ENCODE data around the gene JUND.

The JUND gene

DNA sequence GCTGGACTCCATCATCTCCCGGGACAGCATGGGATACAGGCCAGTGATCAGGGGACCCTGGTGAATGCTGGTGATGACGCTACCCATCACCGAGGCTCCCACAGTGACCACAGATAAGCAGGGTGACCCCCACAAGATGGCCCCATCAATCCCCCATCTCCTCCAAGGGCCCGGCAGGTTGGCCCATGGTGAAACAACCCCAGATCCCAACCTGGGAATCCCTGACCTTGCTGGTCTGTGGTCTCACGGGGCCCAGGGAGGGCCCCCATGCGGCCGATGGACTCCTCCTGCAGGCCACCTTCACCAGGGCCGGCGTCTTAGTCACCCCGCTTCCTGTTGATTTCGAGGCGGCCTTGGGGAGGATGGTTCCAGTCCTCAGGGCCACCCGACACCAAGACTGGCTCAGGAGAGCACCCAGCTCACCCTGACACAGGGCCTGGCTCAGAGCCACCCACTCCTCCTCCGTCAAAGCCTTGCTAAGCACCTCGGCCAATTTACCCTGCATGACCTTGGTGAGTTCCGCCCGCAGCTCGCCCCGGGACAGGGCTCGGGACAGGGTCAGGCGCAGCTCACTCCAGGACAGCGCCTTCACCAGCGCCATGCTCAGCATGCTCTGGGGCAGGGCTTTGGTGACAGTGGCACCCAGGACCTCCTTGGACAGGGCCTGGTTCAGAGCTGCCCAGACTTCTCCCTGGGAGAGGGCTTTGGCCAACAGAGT, 17.1 kb downstream of the JUND start:
- Histone ChIP-seq H2AFZ (ENCODE audit: low read depth, low read length, severe bottlenecking) (no peak overlapping the region), H3F3A (ENCODE audit: insufficient read depth) (no peaks in the 10 kb centered on the region), H3K27me3 (ENCODE audit: low read length) (no peaks in the 10 kb centered on the region), H3K36me3 (ENCODE audit: low read length) (no peaks in the 10 kb centered on the region), H3K9ac (ENCODE audit: low read length) (no peak overlapping the region), H3K27ac (ENCODE audit: low read depth, low read length) (no peak overlapping the region), H3K79me2 (ENCODE audit: insufficient read depth, low read length) (no peaks in the 10 kb centered on the region), H4K20me1 (ENCODE audit: low read depth, low read length) (no peaks in the 10 kb centered on the region), H3K4me2 (ENCODE audit: low read depth, low read length, poor library complexity, severe bottlenecking) (no peak overlapping the region), H3K4me3 (ENCODE audit: insufficient read depth, low read length, poor library complexity, severe bottlenecking) (no peak overlapping the region), H3K9me3 (ENCODE audit: insufficient read depth, low read length) (no peaks in the 10 kb centered on the region), H3K9me2 (replicated peaks; ENCODE audit: insufficient read depth, low read length) (no peaks in the 10 kb centered on the region)
- TF ChIP-seq, protein P1, sequence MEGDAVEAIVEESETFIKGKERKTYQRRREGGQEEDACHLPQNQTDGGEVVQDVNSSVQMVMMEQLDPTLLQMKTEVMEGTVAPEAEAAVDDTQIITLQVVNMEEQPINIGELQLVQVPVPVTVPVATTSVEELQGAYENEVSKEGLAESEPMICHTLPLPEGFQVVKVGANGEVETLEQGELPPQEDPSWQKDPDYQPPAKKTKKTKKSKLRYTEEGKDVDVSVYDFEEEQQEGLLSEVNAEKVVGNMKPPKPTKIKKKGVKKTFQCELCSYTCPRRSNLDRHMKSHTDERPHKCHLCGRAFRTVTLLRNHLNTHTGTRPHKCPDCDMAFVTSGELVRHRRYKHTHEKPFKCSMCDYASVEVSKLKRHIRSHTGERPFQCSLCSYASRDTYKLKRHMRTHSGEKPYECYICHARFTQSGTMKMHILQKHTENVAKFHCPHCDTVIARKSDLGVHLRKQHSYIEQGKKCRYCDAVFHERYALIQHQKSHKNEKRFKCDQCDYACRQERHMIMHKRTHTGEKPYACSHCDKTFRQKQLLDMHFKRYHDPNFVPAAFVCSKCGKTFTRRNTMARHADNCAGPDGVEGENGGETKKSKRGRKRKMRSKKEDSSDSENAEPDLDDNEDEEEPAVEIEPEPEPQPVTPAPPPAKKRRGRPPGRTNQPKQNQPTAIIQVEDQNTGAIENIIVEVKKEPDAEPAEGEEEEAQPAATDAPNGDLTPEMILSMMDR (IDR thresholded peaks at IDR 0.05; ENCODE audit: insufficient read depth, low read length, poor library complexity, severe bottlenecking): no peak
- no peak for TF ChIP-seq EZH2phosphoT487 (conservative IDR thresholded peaks at IDR 0.05; ENCODE audit: low read length)

DNA sequence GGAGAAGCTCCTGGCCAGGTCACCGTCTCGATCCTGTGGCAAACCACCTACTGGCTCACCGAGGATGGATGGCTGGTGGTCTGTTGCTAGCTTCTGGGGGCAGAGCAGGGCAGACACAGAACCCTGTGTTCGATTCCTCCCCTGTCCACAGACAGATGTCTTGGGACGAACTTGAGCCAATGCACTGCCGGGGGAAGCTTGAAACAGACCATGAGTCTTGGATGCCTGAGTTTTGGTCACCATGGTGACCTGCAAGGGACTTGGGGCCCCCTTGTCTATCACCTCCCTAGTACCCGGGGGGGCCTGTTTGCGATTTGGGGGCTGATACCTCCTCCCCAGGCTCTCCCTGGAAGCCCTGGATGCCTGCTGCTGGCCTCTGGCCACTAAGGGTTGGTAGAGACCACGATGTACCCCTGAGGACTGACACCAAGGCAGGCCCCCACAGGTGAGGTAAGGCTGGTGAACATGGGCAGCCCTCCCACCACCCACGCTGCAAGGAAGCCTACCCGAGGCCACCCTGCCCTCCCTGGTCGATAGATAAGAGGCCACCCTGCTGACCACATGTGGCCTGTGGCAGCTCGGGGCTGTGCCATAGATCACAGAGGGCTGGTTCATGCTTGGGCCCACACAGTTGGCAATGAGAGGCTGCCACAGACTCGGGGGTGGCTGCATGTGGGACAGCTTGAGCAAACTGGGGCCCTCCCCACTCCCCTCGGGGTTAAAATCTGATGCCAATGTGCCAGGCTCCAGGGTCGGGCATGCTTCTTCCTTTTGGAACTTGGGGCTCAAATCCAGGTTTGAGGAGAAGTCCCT, 17.9 kb downstream of the JUND start:
- no peak overlapping the region for H2AFZ ChIP-seq (ENCODE audit: low read depth, low read length, severe bottlenecking)

DNA sequence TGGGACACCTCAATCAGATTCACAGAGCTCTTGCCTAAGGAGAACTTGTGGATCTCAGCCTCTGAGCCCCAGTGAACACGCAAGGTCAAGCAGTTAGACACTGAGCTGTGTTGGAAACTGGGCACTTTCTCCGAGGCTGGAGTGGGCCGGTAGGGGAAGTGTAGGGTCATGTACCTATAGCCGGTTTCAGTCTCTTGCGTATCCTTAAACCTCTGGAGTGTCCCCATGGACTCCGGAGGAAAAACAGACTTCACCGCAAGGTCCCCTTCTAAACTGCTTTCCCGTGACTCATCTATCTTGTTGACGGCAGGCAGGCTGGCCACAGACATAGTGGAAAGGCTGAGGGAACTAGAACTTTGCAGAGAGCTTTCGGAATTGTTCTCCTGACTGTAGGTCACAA, 18.5 kb downstream of the JUND start:
- no peak overlapping the region for H3K27ac ChIP-seq (ENCODE audit: low read depth, low read length)
- H3K9me3 ChIP-seq (ENCODE audit: insufficient read depth, low read length): no peaks in the 10 kb centered on the region
- H2AFZ ChIP-seq (ENCODE audit: low read depth, low read length, severe bottlenecking): no peak overlapping the region
- no peak overlapping the region for H3K9ac ChIP-seq (ENCODE audit: low read length)
- no peaks in the 10 kb centered on the region for H3K79me2 ChIP-seq (ENCODE audit: insufficient read depth, low read length)
- TF ChIP-seq EZH2phosphoT487 (conservative IDR thresholded peaks at IDR 0.05; ENCODE audit: low read length): no peak
- TF ChIP-seq, protein P1 (IDR thresholded peaks at IDR 0.05; ENCODE audit: insufficient read depth, low read length, poor library complexity, severe bottlenecking): no peak
- no peaks in the 10 kb centered on the region for H4K20me1 ChIP-seq (ENCODE audit: low read depth, low read length)
- no peak overlapping the region for H3K4me2 ChIP-seq (ENCODE audit: low read depth, low read length, poor library complexity, severe bottlenecking)
- H3F3A ChIP-seq (ENCODE audit: insufficient read depth): no peaks in the 10 kb centered on the region
- H3K27me3 ChIP-seq (ENCODE audit: low read length): no peaks in the 10 kb centered on the region
- no peak overlapping the region for H3K4me3 ChIP-seq (ENCODE audit: insufficient read depth, low read length, poor library complexity, severe bottlenecking)
- H3K9me2 ChIP-seq (replicated peaks; ENCODE audit: insufficient read depth, low read length): no peaks in the 10 kb centered on the region
- H3K36me3 ChIP-seq (ENCODE audit: low read length): no peaks in the 10 kb centered on the region

More for the DNA sequence above, 17.9 kb downstream of the JUND start:
- H3K27ac ChIP-seq (ENCODE audit: low read depth, low read length): no peak overlapping the region
- no peaks in the 10 kb centered on the region for H3K9me3 ChIP-seq (ENCODE audit: insufficient read depth, low read length)
- H3K4me3 ChIP-seq (ENCODE audit: insufficient read depth, low read length, poor library complexity, severe bottlenecking): no peak overlapping the region
- no peak overlapping the region for H3K9ac ChIP-seq (ENCODE audit: low read length)
- no peaks in the 10 kb centered on the region for H3F3A ChIP-seq (ENCODE audit: insufficient read depth)
- H3K27me3 ChIP-seq (ENCODE audit: low read length): no peaks in the 10 kb centered on the region
- no peaks in the 10 kb centered on the region for H4K20me1 ChIP-seq (ENCODE audit: low read depth, low read length)
- H3K9me2 ChIP-seq (replicated peaks; ENCODE audit: insufficient read depth, low read length): no peaks in the 10 kb centered on the region
- H3K4me2 ChIP-seq (ENCODE audit: low read depth, low read length, poor library complexity, severe bottlenecking): no peak overlapping the region
- TF ChIP-seq, protein P1 (IDR thresholded peaks at IDR 0.05; ENCODE audit: insufficient read depth, low read length, poor library complexity, severe bottlenecking): no peak
- TF ChIP-seq EZH2phosphoT487 (conservative IDR thresholded peaks at IDR 0.05; ENCODE audit: low read length): no peak
- no peaks in the 10 kb centered on the region for H3K79me2 ChIP-seq (ENCODE audit: insufficient read depth, low read length)
- H3K36me3 ChIP-seq (ENCODE audit: low read length): no peaks in the 10 kb centered on the region

Data from SU-DHL-6 (cell line).